Astrocyte (in vitro differentiated cells and primary cell): Measurements from ENCODE around the gene CPNE7.

Experiments
- CTCF ChIP-seq: IDR thresholded peaks from 2 replicates; pipeline ENCODE4 v1.5.1; 2011; ENCODE audit warnings: low read depth, mild to moderate bottlenecking, inconsistent platforms, low read length, moderate library complexity; ENCODE audit not compliant: insufficient read depth
- EZH2 ChIP-seq: IDR thresholded peaks from 2 replicates; pipeline ENCODE4 v1.6.1; 2012; ENCODE audit warnings: mild to moderate bottlenecking, low read length, inconsistent platforms; ENCODE audit not compliant: insufficient read depth

GRCh38 chr16:89561142-89561883, 14.2 kb upstream of the CPNE7 start:
- TF ChIP-seq CTCF = no peak
- TF ChIP-seq EZH2 = no peak
